ENCODE data around the gene MKX. TPM values are rescaled to one million over a fixed set of nuclear protein-coding genes. Genes with fewer than 3 reads are reported as not detected.

Gene MKX
- 6.5 and 15.3 TPM in 2 replicates for total RNA-seq

- DNase-seq (ENCODE audit: insufficient read length, low spot score, missing footprints): peak; percentile 77
- peak within 1 kb of the TSS; percentile 77 for H3K4me3 ChIP-seq (ENCODE audit: insufficient read depth, low read length)
- H3K27ac ChIP-seq (ENCODE audit: low read depth, low read length): no peak within 1 kb of the TSS
- no peaks in the 10 kb centered on the region for H3K79me2 ChIP-seq (ENCODE audit: insufficient read depth, low read length)
- peak within 1 kb of the TSS; percentile 87 for H3K4me2 ChIP-seq (ENCODE audit: insufficient read depth, low read length)
- H3K27me3 ChIP-seq (ENCODE audit: insufficient read depth, low read length): peaks cover 69% of the 10 kb centered on the region
- peaks cover 21% of the 10 kb centered on the region for H3K4me1 ChIP-seq (ENCODE audit: insufficient read depth, low read length)
- no peaks in the 10 kb centered on the region for H4K20me1 ChIP-seq (ENCODE audit: insufficient read depth, low read length)
- H2AFZ ChIP-seq (ENCODE audit: low read length): peak within 1 kb of the TSS; percentile 71
- no peak for TF ChIP-seq CTCF (IDR thresholded peaks at IDR 0.05; ENCODE audit: extremely low read depth, low read depth, low read length)
- H3K9me3 ChIP-seq (ENCODE audit: low read depth, low read length): no peaks in the 10 kb centered on the region
- H3K36me3 ChIP-seq (ENCODE audit: insufficient read depth, low read length): no peaks in the 10 kb centered on the region
Measured at GRCh38 chr10:27745732-27746396, at the start of gene MKX. Gene MKX, minus strand, starts transcription at chr10:27745819. Its CDS starts 2,404 bp downstream, at chr10:27743415.

GRCh38 chr10:27794157-27794556 is 48.5 kb upstream of the MKX start:
- Histone ChIP-seq H3K27me3 (ENCODE audit: insufficient read depth, low read length) (peaks cover 10% of the 10 kb centered on the region), H3K79me2 (ENCODE audit: insufficient read depth, low read length) (no peaks in the 10 kb centered on the region), H4K20me1 (ENCODE audit: insufficient read depth, low read length) (no peaks in the 10 kb centered on the region), H3K27ac (ENCODE audit: low read depth, low read length) (no peak overlapping the region), H3K9me3 (ENCODE audit: low read depth, low read length) (no peaks in the 10 kb centered on the region), H3K4me1 (ENCODE audit: insufficient read depth, low read length) (peaks cover 3% of the 10 kb centered on the region), H3K36me3 (ENCODE audit: insufficient read depth, low read length) (no peaks in the 10 kb centered on the region), H3K4me3 (ENCODE audit: insufficient read depth, low read length) (no peak overlapping the region), H2AFZ (ENCODE audit: low read length) (no peak overlapping the region), H3K4me2 (ENCODE audit: insufficient read depth, low read length) (no peak overlapping the region)
- peak; percentile 35 for TF ChIP-seq CTCF (IDR thresholded peaks at IDR 0.05; ENCODE audit: extremely low read depth, low read depth, low read length)
- no peak for DNase-seq (ENCODE audit: insufficient read length, low spot score, missing footprints)

- Histone ChIP-seq H3K27me3 (ENCODE audit: insufficient read depth, low read length) (peaks cover 8% of the 10 kb centered on the region), H3K79me2 (ENCODE audit: insufficient read depth, low read length) (no peaks in the 10 kb centered on the region), H3K4me2 (ENCODE audit: insufficient read depth, low read length) (no peak overlapping the region), H3K36me3 (ENCODE audit: insufficient read depth, low read length) (no peaks in the 10 kb centered on the region), H3K9me3 (ENCODE audit: low read depth, low read length) (no peaks in the 10 kb centered on the region), H2AFZ (ENCODE audit: low read length) (no peak overlapping the region), H3K4me3 (ENCODE audit: insufficient read depth, low read length) (no peak overlapping the region), H4K20me1 (ENCODE audit: insufficient read depth, low read length) (no peaks in the 10 kb centered on the region), H3K4me1 (ENCODE audit: insufficient read depth, low read length) (peaks cover 3% of the 10 kb centered on the region), H3K27ac (ENCODE audit: low read depth, low read length) (no peak overlapping the region)
- DNase-seq (ENCODE audit: insufficient read length, low spot score, missing footprints): no peak
- TF ChIP-seq CTCF (IDR thresholded peaks at IDR 0.05; ENCODE audit: extremely low read depth, low read depth, low read length): no peak
Measured at GRCh38 chr10:27792216-27792615, 46.6 kb upstream of the MKX start.

- H3K36me3 ChIP-seq (ENCODE audit: insufficient read depth, low read length): no peaks in the 10 kb centered on the region
Measured at GRCh38 chr10:27784272-27784671, 38.7 kb upstream of the MKX start.

More at GRCh38 chr10:27784272-27784671, 38.7 kb upstream of the MKX start:
- Histone ChIP-seq H2AFZ (ENCODE audit: low read length) (no peak overlapping the region), H3K4me3 (ENCODE audit: insufficient read depth, low read length) (no peak overlapping the region), H3K27me3 (ENCODE audit: insufficient read depth, low read length) (peaks cover 4% of the 10 kb centered on the region), H3K4me2 (ENCODE audit: insufficient read depth, low read length) (no peak overlapping the region), H3K27ac (ENCODE audit: low read depth, low read length) (no peak overlapping the region), H3K9me3 (ENCODE audit: low read depth, low read length) (no peaks in the 10 kb centered on the region), H4K20me1 (ENCODE audit: insufficient read depth, low read length) (no peaks in the 10 kb centered on the region), H3K4me1 (ENCODE audit: insufficient read depth, low read length) (no peaks in the 10 kb centered on the region), H3K79me2 (ENCODE audit: insufficient read depth, low read length) (no peaks in the 10 kb centered on the region)
- no peak for DNase-seq (ENCODE audit: insufficient read length, low spot score, missing footprints)
- TF ChIP-seq CTCF (IDR thresholded peaks at IDR 0.05; ENCODE audit: extremely low read depth, low read depth, low read length): no peak
